GM12865 (cell line): ENCODE data around the gene CERS6.

Experiments
- DNase-seq: peaks from one replicate; pipeline ENCODE4 v3.0.0; 2010; ENCODE audit warnings: low read depth
- H3K4me3 ChIP-seq: 2 replicates; pipeline ENCODE4 v1.5.1; 2011; ENCODE audit warnings: mild to moderate bottlenecking, low read depth, low read length, control low read depth
- CTCF ChIP-seq: IDR thresholded peaks from 2 replicates; pipeline ENCODE4 v1.5.1; 2011; ENCODE audit warnings: low read length, control low read depth, low read depth, inconsistent platforms; ENCODE audit not compliant: insufficient read depth; ENCODE audit errors: missing control alignments

The CERS6 gene

GRCh38 chr2:168583710-168584521, 127.8 kb downstream of the CERS6 start:
- H3K4me3 ChIP-seq = no peak overlapping the region
- DNase-seq = peak; percentile 33
- TF ChIP-seq CTCF = no peak

GRCh38 chr2:168584911-168585310, 128.8 kb downstream of the CERS6 start:
- peak; percentile 36 for DNase-seq
- no peak for TF ChIP-seq CTCF
- H3K4me3 ChIP-seq = no peak overlapping the region

GRCh38 chr2:168585700-168586099, 129.6 kb downstream of the CERS6 start:
- DNase-seq = no peak
- H3K4me3 ChIP-seq = no peak overlapping the region
- TF ChIP-seq CTCF = no peak

GRCh38 chr2:168587307-168587706, 131.2 kb downstream of the CERS6 start:
- TF ChIP-seq CTCF = no peak
- no peak overlapping the region for H3K4me3 ChIP-seq
- DNase-seq = no peak

- no peak overlapping the region for H3K4me3 ChIP-seq
- TF ChIP-seq CTCF = no peak
- no peak for DNase-seq
Measured at GRCh38 chr2:168589236-168590211, 133.5 kb downstream of the CERS6 start.

- TF ChIP-seq CTCF = no peak
- DNase-seq = no peak
- H3K4me3 ChIP-seq = no peak overlapping the region
Measured at GRCh38 chr2:168592181-168592831, 136.2 kb downstream of the CERS6 start.
